HG02623 (cell line): ENCODE measurements around the gene ORMDL3.
"Not testable (repeated sequence)": the region's sequence is repeated elsewhere in the genome, so short reads cannot be mapped to it uniquely, and the experiment has no call there.

Experiments
- ATAC-seq: cut with Tn5 transposase; IDR thresholded peaks from one replicate; pipeline ENCODE4 v1.9.1; 2021; ENCODE audit warnings: moderate library complexity; ENCODE audit not compliant: unreplicated experiment

Gene ORMDL3

DNA sequence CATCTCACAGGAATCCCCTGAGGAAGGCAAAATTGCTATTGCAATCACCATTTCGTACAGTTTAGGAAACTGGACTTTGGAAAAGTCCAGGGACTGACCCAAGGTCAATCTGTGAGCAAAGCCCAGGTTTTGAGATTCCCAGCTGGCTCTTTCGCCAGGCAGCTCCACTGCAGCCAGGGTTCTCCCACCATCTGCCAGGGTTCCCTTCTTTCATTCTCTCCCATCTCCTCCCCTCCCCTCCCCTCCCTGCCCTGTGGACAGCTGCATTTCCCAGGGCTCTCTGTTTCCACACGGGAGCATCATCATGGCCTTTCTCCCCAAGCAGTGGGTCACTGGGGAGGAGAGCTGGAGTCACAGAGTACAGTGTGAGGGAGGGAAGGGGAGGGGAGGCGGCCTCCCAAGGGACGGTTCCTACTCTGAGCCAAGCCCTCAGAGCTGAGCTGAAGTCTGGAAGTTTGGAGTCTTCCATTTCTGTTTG lies 23.5 kb upstream of the ORMDL3 start:
- ATAC-seq: no peak

DNA sequence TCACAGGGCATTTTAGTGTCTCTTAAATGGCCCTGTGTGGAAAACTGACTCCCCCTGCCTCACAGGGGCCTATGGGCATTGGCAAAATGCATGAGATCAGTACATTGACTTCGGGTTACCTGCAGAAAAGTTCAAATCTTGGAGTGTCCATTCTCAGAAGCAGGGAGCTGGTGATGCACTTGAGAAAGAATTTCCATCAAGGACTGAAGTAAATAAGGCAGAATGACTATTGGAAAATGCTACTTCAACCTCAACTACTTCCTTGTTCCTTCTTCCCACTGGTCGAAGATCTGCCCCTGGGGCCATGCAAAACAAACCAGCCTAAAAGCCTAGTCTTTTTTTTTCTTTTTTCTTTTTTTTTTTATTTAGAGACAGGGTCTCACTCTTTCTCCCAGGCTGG lies 21.6 kb upstream of the ORMDL3 start:
- no peak for ATAC-seq

DNA sequence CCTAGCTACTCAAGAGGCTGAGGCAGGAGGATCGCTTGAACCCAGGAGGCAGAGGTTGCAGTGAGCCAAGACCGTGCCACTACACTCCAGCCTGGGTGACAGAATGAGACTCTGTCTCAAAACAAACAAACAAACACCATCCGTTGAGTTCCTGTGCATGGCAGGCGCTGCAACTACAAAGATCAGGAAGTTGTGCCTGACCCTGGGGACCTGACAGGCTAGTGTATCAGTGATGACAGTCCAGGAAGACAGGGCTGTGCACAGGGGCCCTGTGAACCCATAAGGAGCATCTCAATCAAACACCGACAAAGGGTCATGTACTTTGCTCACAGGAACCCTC lies 21.1 kb upstream of the ORMDL3 start:
- ATAC-seq: not testable (repeated sequence)

DNA sequence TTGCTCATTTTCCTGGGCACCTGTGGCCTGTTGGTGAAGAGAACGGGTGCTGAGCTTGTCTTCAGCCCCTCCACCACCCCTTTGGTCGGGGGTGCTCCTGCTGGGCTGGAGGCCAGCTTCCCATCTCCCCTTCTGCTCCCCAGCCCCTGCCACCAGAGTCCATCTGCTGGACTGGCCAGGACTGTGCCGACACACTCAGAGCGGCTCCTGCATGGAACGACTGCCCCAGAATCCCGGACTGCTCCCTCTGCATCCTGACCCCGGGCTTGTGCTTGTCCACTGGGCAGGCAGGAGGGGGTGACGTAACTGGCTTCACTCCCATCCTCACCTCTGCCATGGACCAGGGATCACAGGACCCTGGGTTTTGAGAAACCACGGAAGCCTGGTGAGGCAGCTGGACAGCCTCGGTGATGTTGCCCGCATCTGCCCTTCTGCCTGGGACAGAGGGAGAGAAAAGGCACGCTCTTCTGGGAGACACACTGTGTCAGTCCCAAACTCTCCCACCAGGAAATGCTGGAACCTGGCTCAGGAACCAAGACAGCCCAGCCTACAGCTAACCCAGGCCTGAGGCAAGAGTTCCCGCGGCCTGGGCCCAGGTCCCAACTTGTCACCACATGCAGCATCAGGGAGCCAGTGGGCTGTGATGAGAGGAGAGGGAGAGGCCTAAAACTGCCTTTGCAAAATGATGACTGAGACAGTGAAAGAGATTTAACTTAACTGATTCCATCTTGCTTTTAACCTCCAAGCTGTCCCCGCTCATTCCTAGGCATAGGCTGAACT lies 19.3 kb upstream of the ORMDL3 start:
- no peak for ATAC-seq

DNA sequence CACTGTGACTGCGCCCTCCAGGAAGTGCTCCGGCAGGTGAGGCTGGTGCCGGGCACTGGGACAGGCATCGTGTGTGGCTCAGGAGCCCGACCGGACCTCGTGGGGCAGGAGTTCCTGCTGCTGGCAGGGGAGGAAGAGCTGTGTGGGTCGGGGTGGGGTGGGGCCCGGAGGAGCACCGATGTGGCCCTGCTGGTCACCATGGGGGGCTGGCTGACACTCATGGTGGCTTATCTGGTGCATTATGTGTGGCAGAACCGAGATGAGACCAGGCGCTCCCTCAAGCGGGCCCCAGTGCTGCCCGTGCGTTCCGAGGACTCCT lies 17.0 kb upstream of the ORMDL3 start:
- no peak for ATAC-seq

DNA sequence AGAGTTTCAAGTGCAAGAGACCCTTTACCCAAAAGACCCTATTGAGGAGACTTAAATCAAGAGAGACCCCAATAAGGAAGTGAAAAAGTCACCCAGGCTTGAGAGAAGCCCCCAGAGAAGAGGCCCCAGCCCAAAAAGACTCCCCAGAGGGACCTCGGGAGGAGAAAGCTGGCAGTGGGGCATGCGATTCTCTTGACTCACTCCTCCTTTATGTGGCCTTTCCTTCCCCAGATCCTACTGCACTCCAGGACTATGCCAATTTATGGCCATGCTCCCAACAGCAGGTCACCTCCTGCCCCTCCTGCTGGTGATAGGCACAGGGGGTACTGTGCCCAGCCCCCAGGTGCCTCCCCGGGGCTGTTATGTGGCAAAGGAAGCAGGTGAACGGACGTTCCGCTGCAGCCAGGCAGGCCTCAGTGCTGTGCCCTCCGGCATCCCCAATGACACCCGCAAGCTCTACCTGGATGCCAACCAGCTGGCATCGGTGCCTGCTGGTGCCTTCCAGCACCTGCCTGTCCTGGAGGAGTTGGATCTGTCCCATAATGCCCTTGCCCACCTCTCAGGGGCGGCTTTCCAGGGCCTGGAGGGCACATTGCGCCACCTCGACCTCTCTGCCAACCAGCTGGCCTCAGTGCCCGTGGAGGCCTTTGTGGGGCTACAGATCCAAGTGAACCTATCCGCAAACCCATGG lies 16.4 kb upstream of the ORMDL3 start:
- ATAC-seq: no peak

DNA sequence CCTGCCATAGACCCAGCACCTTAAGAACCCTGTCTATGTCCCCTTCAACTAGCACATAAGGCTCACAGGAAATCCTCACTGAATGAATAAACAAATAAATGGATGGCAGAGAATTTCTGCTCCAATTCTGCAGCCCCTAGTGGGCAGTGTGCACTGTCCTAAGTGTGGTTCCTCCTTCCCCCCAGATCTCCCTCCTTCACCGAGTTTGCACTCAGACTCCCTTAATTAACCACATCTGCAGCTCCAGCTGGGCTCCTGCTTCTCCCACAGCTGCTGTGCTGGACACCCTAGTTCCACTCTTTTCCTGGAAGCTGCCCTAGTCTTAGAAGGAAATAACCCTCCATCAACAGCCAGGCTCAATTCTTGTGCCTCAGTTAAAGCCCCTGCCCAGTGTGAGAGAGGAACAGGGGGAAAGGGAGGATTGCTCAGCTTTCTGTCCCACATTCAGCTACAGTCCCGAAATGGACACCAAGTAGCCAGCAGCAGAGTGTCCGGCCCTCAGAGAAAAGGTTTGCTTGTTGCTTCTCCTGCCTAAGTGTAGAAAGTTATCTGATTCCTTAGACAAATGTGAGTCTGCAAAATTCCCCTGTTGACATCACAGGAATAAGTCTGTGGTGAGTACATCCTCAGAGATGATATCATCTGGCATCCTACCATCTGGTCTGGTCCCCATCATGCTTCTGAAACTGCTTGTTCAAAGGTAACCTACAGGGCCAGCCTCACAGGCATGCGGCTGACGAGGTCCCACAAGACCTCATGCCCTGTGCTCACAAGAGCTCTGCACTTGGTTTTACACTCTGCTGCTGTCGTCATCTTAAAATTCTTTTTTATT lies 12.4 kb upstream of the ORMDL3 start:
- peak; percentile 64 for ATAC-seq

DNA sequence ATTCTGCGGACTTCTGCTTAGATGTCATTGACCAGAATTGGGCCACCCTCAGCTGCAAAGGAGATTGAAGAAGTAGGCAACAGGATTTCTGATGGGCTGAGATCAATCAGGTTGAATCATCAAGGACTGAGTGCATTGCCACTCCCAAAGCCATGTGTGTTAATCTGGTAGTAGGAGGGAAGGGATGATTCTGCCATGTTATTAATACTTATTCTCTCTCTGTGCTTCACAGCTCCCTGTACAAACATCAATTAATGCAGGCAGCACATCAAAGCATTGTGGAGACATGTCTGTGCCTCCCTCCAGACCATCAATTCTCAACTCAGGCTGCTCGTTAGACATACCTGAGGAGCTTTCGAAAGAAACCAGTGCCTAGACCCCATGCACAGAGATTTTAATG lies 11.7 kb upstream of the ORMDL3 start:
- no peak for ATAC-seq

DNA sequence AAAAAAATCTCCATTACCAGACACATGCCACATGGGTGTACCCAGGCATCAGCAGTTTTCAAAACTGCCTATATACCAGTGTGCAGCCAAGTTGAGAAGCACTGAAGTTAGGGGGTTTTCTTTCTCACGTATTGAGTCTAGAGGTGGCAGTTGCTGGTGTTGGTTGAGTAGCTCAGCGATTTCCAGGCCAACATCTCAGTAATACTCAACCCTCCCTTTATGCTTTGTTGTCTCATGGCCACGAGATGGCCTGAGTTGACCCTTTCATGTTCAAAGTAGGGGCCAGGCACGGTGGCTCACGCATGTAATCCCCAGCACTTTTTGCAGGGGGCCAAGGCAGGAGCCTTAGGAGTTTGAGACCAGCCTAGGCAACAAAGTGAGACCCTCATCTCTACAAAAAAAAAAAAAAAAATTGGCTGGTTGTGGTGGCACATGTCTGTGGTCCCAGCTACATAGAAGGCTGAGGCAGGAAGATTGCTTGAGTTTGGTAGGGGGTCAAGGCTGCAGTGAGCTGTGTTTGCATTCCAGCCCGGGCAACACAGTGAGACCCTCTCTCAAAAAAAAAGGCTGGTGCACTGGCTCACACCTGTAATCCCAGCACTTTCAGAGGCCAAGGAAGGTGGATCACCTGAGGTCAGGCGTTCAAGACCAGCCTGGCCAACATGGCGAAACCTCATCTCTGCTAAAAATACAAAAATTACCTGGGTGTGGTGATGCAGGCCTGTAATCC lies 10.9 kb upstream of the ORMDL3 start:
- ATAC-seq: no peak

DNA sequence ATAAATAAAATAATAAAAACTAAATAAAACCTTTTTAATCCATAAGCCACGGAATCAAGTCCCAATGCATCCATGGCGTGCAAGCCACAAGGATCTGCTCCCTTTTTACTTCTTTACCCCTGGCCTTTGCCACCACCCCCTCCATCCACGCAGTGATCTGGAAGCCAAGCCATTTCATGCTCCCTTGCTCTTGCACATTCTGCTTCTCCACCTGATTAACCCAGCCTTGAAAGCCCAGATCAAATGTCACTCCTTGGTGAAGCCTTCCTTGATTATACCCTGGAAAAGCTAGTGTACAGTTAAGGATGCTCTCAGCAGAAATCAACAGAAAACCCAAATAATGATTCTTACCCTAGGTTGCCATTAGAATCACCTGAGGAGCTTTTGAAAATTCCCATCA lies 10.0 kb upstream of the ORMDL3 start:
- no peak for ATAC-seq

DNA sequence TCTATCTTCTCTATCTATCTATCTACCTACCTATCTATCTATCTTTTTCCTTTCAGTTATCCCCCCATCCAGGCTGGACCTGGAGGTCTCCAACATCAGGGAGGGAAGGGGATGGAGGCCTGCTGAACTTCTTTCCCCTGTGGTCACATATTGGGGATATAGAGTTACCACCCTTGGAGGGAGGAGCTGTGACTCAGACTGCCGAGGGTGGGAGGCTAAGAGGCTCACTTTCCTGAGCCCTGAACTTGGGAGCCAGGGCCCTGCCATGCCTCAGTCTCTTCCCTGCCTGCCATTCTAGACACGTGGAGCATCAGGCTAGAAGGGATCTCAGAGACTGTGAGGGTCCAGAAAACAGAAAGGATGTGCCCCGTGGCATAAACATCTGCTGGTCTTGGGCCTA lies 8.5 kb upstream of the ORMDL3 start:
- no peak for ATAC-seq

DNA sequence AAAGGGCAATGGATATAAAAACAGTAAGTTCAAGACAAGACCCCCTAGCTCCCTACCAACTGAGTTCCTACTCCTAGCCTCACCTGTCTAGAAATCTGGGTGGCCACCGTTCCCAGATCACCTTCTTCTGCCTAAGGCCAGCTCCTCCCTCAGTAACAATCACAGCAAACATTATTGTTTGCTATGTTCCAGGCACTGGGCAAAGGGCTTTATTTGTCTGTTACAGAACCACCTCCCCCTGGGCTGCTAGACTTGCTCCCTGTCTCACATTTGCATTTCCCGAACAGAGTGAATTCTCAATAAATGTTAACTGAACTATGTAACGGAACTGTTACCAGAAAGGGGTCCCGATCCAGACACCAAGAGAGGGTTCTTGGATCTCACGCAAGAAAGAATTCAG lies 6.9 kb upstream of the ORMDL3 start:
- ATAC-seq: no peak

DNA sequence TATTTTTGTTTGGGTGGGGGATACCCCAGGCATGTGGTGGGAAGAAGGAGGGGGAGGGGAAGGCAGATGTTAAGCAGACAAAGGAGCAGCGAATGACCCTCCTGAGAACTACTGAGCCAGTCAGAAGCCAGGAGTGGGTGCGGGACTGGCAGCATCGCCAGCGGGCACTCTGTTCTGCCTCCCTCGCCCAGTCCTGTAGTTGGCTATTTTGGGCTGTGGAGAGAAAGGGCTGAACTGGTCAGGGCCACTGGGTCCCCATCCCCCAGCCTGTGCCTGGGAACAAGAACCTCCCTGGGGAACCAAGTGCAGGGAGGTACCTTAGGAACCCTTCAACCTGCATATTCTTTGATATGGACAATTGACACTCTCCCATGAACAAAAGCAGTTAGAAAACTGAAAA lies 6.5 kb upstream of the ORMDL3 start:
- no peak for ATAC-seq

DNA sequence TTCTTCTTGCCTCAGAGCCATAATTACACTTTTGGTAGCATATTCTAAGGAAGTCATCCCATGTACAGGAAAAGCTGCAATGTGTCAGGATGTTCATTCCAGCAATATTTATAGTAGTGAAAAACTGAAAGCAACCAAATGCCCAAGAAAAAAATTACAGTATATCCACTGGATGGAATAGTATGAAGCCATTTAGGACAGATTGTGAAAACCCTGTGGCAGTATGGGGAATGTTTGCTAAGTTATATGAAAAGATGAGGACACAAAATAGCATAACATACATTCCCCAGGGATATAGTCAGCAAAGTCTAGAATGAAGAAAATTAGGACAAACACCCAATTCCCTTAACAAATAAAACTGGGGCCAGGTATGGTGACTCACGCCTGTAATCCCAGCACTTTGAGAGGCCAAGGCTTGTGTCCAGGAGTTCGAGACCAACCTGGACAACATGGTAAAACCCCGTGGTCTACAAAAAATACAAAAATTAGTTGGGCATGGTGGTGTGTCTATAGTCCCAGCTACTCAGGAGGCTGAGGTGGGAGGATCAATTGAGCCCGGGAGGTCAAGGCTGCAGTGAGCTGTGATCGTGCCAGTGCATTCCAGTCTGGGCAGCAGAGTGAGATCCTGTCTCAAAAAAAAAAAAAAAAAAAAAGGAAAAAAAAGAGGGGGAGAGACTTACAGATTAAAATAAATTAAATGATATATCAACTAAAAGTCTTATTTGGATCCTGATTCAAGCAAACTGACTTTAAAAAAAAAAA lies 2.4 kb upstream of the ORMDL3 start:
- ATAC-seq: no peak

DNA sequence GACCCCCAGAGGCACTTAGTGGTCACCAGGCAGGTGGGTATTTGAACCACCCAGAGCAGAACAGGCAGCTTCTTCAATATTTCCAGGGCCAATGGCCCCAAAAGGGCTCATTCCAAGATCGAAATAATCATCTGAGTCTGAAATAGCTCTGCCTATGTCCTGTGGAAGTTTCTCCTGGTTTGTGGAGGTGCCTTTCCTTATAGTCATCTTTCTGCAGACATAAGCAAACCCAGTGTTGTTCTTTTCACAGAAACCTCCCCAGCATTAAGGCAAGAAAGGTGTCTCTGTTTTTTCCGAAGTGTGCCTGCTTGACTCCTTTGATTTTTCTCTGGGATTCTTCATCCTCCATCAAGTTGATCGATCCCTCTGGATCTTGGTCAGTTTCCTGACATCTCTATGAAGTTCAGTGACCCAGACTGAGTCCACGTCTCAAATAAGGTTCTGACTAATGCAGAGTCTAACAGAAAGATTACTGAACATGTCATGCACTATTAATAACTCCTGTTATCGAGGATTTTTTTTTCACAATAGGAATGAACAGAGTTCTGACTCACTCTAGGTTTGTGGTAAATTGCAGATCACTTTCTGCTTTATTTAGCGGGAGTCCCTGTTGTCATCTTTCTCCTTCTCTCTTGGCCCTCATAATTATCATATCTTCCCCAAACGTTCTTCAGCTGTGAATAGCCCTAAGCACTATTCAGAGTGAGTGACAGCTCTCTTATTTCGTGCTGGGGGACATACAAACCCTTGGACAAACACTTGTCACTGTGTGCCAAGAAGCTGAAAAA lies 1.7 kb upstream of the ORMDL3 start:
- no peak for ATAC-seq

DNA sequence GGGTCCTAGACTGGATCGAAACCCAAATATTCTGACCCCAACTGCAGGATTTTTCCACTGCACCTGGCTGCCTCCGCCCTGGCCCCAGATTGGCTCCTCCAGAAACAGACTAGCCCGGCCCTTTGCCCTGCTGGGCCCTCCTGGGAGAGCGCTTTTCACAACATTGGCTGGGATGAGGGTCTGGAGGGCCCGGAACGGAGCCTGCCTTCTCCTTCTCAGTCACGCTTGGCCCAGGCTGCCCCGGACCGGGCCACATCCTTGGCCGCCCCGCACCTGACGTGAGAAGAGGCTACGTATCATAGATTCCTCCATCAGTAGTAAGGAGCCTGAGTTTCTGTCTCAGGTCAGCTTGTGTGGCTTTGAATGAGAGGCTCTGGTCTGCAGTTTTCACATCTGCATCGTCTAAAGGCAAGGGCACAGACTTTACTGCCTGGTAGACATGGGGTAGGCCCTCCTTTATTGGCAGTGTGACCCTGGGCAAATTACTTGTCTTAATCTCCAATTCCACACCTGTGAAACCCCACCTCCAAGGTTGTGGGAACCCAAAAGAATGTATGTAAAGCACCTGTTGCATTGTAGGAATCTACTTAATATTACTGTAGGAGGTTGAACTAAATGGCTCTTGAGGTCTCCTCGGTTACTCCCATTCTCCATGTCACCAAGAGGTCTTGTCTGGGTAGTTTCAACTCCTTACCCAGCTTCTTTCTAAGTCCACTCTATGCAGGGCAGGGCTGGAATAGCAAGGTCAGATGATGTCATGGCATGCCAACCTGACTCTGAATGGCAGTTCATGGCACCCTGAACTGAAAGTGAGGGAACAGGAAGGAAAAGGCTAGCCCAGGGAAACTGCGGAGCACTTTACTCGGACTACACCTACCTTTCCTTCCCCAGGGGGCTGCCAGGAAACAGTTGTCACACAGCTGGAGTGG lies 792 bp upstream of the ORMDL3 start:
- peak; percentile 4 for ATAC-seq

DNA sequence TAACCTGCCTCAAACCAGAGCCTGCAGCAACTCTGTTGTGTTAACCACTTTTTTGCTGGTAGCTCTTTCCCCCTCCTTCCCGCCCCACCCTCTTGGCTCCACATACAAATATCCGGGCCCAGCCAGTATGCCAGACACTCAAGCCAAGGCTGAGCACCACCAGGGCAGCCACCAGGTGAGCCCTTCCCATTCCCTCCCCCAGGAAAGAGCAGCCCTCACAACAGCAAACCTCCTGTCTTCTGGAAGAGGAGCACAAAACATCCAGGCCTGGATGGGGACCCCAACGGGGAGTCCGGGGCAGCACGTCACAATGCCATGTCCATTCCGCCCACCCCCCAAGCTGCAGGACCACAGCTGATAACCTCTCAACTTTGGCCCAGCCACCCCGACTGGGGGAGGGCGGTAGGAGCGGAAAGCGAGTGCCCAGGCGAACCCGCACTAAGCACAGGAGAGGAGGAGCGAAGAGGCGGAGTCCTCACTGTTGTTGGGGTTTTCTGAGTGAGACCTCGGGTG lies 757 bp downstream of the ORMDL3 start:
- no peak for ATAC-seq

DNA sequence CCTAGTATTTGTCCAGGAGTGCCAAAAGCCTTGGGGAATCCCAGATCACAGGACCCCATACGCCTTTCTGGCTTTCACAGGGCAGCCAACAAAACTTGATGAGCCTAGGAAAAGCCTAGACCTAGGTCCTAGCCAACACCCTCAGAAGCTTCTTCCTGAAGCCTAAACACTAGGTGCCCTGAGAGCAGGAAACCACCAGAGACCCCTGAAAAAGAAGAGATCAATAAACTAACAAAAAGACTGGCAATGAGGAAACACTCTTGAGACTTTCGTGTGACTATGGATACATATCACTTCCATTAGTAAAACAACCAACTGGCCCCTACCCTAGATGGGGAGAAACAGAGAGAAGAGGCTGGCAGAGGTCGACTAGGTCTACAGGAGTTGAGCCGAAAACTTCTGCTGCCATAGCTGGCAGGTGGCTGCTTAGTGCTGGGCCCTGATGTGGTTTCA lies 1.2 kb downstream of the ORMDL3 start:
- ATAC-seq: no peak
